Neural progenitor cell (in vitro differentiated cells): ENCODE measurements around the gene SMIM3.
"Not testable (repeated sequence)": the region's sequence is repeated elsewhere in the genome, so short reads cannot be mapped to it uniquely, and the experiment has no call there.

Experiments used
- CTCF ChIP-seq: fragments of 200-600 bp; sonication (generic); IDR thresholded peaks from 2 replicates; pipeline ENCODE4 v1.5.1; 2017; ENCODE audit warnings: antibody characterized with exemption, mild to moderate bottlenecking
- EZH2 ChIP-seq: fragments of 200-600 bp; sonication (generic); IDR thresholded peaks from 2 replicates; pipeline ENCODE4 v1.6.1; 2017; ENCODE audit warnings: antibody characterized with exemption, mild to moderate bottlenecking, moderate library complexity

GRCh38 chr5:150846308-150846653, 67.7 kb downstream of the SMIM3 start, which contains the start of gene IRGM:
- TF ChIP-seq CTCF, EZH2: not testable (repeated sequence)
